Spleen (tissue), 7 donors: ENCODE data around the gene ATP5ME.

Experiments
- POLR2A ChIP-seq, 3 donors: fragments of 450-650 bp; IDR thresholded peaks; one replicate each; pipeline ENCODE4 v1.5.1; 2017; ENCODE audit warnings: antibody characterized with exemption in 3 of 3, mild to moderate bottlenecking in 1 of 3
- POLR2AphosphoS5 ChIP-seq, 3 donors: sonication (generic); formaldehyde crosslinking; IDR thresholded peaks; one replicate each; pipeline ENCODE4 v1.5.1; 2017; ENCODE audit warnings: antibody characterized with exemption in 3 of 3
- TF ChIP-seq, protein P1 (sequence below), 11 experiments: fragments of 200-600 bp in 7 of 11; fragments of 450-650 bp in 4 of 11; sonication (generic) in 4 of 11; IDR thresholded peaks in 8 of 11; conservative IDR thresholded peaks in 3 of 11; 1 replicate in 7 of 11; 2 replicates in 4 of 11; pipeline versions ENCODE4 v1.4.0 to v1.8.0; 2016 to 2021; ENCODE audit warnings: antibody characterized with exemption in 11 of 11, inconsistent platforms in 4 of 11, mild to moderate bottlenecking in 1 of 11
- donor health status: DM: no; HTN: no; CAD: no; lungs with moderate emphysema.
- donor health status: DM: no; HTN: no; CAD: no.
- donor health status: DM: no; HTN: no; CAD: no.

DNA sequence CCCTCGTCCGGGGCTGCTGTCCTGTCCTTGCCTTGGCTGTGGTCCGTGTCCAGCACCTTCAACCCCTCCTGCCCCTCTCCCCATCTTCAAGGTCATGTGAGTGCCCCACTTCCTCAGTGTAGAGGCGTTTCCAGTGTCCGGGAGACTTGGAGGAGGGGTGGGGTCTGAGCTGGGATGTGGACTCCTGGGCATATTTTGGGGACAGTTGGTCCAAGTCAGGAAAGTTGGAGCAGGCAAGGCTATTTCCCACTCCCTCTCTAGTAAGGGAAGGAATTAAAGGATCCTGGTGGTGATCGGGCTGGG, 34.5 kb upstream of the ATP5ME start:
- TF ChIP-seq, protein P1, sequence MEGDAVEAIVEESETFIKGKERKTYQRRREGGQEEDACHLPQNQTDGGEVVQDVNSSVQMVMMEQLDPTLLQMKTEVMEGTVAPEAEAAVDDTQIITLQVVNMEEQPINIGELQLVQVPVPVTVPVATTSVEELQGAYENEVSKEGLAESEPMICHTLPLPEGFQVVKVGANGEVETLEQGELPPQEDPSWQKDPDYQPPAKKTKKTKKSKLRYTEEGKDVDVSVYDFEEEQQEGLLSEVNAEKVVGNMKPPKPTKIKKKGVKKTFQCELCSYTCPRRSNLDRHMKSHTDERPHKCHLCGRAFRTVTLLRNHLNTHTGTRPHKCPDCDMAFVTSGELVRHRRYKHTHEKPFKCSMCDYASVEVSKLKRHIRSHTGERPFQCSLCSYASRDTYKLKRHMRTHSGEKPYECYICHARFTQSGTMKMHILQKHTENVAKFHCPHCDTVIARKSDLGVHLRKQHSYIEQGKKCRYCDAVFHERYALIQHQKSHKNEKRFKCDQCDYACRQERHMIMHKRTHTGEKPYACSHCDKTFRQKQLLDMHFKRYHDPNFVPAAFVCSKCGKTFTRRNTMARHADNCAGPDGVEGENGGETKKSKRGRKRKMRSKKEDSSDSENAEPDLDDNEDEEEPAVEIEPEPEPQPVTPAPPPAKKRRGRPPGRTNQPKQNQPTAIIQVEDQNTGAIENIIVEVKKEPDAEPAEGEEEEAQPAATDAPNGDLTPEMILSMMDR (IDR thresholded peaks at IDR 0.05 in 8 of 11, conservative IDR thresholded peaks at IDR 0.05 in 3 of 11), result no peak
- TF ChIP-seq POLR2A (IDR thresholded peaks at IDR 0.05) (no peak), POLR2AphosphoS5 (IDR thresholded peaks at IDR 0.05) (no peak)
